Measurements from ENCODE around the gene PHYKPL.

Gene PHYKPL

GRCh38 chr5:178180141-178180863 lies 52.3 kb downstream of the PHYKPL start:
- no peak for DNase-seq

DNA sequence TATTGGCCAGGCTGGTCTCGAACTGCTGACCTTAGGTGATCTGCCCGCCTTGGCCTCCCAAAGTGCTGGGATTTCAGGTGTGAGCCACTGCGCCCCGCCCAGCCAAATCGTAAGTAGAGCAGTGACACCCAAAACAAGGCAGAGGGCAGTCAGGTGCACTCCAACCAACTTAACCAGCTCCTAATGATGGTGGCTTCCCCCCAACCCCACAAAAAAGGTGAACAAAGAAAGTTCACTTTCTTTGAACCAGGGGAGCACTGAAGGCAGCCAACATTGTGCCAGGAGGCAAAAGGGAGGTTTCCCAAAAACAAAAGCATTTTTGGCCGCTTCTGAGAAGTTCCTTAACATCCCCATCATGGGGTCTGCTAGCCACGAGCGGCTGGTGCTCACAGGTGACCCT lies 55.0 kb downstream of the PHYKPL start:
- no peak for DNase-seq

DNA sequence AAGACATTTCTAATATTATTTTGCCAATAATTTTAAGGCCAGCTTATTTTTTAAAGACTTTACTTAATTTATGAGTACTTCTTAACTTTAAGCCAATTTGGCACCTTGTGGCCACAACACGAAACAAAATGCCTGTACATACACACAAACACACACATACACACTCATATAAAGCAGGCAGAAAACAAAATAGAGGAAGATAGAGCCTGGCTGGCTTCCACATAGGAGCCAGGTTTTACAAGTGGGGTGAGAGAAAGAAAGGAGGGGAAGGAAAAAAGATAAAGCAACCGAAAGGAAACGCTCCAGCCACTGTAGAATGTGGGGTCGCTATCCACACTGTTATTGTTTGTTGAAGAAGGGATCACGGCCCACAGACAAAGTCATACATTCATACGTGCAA lies 55.8 kb downstream of the PHYKPL start:
- peak; percentile 43 for DNase-seq

DNA sequence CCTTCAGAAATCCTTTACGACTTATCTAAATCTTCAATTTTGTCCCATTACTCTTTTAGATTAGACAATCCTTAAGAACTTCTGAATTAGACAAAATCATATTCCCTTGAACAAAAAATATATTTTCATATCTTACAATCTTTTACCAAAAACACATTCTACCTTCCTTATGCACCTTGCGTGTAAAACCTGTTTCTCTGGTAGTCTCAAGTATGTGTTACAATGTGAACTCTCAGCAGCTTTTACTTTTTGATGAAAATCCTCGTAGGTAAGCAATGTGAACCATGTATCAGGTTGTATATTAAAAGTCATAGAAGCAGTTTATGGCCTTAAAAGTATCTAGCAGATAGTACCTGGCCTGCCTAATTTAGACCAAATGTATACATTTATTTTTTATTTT lies 58.1 kb downstream of the PHYKPL start:
- no peak for DNase-seq

DNA sequence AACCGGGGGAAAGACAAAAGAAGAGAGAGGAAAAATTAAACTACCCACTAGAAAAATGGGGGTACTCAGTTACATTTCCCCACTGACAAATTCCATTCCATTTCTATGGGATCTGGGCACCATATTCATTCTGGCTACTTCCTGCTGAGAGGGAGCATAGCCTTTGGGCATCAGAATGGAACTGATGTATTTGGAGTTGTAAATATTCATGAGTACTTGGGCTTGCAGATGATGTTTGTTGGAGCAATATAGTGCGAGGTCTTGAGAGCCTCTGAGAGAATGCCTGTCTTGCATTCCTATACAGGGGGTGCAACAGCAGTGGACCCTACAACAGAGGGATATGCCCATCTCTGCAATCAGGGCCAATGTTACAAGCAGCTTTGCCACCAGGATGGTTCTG lies 62.1 kb downstream of the PHYKPL start:
- DNase-seq: no peak

DNA sequence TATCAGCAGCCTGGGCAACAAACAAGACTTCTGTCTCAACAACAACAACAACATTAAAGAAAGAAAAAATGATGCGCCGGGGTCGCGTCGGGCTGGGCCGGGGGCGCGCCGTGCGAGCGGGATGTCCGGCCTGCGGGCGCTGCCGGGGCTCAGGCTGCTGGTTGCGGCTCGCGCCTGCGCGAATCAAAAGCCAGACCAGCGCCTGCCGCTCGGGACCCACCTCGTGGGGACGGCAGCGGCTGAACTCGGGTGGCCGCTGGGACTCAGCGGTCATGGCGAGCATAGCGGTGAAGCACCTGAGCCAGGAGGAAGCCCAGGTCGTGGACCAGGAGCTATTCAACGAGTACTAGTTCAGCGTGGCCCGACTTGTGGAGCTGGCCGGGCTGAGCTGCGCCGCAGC lies 67.0 kb downstream of the PHYKPL start:
- DNase-seq: no peak

GRCh38 chr5:178163772-178164735 lies 68.5 kb downstream of the PHYKPL start:
- peak; percentile 93 for DNase-seq

GRCh38 chr5:178162481-178162880 lies 70.1 kb downstream of the PHYKPL start:
- no peak for DNase-seq

DNA sequence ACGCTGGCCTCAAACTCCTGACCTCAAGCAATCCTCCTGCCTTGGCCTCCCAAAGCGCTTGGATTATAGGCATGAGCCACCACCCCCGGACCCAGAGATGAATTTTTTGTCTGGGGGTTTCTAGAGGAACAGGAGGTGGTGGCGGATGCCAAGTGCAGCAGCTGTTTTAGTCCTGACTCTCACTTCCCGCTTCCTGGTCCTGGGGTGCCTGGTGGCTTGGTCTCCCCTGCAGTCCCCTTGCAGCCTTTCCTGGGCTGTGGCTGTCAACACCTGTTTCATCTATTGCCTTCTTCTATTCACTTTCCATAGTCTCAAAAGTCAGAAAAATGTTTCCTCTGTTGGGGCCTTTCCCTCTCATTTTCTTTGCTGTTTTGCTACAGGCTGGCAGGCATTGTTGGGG lies 72.4 kb downstream of the PHYKPL start:
- no peak for DNase-seq
